HG02571 (cell line): ENCODE measurements around the gene CPTP.

ENCODE experiments used
- ATAC-seq: cut with Tn5 transposase; IDR thresholded peaks from one replicate; pipeline ENCODE4 v1.9.1; 2021; ENCODE audit warnings: mild to moderate bottlenecking, moderate library complexity; ENCODE audit not compliant: unreplicated experiment

The CPTP gene

GRCh38 chr1:1332774-1333480 lies 8.3 kb downstream of the CPTP start:
- ATAC-seq: no peak

GRCh38 chr1:1333551-1334241 lies 9.1 kb downstream of the CPTP start:
- ATAC-seq: no peak

- no peak for ATAC-seq
Measured at GRCh38 chr1:1334835-1335234, 10.2 kb downstream of the CPTP start.

- no peak for ATAC-seq
Measured at GRCh38 chr1:1335283-1335682, 10.7 kb downstream of the CPTP start.

- no peak for ATAC-seq
Measured at GRCh38 chr1:1335792-1336248, 11.2 kb downstream of the CPTP start.

GRCh38 chr1:1336446-1336845 lies 11.8 kb downstream of the CPTP start:
- ATAC-seq: no peak

- no peak for ATAC-seq
Measured at GRCh38 chr1:1336931-1337792, 12.6 kb downstream of the CPTP start.

- no peak for ATAC-seq
Measured at GRCh38 chr1:1337793-1338147, 13.2 kb downstream of the CPTP start.

GRCh38 chr1:1338278-1338677 lies 13.7 kb downstream of the CPTP start:
- ATAC-seq: no peak

GRCh38 chr1:1340185-1340584 lies 15.6 kb downstream of the CPTP start:
- ATAC-seq: no peak

- ATAC-seq: no peak
Measured at GRCh38 chr1:1340791-1341548, 16.4 kb downstream of the CPTP start.

- no peak for ATAC-seq
Measured at GRCh38 chr1:1341549-1342021, 17.0 kb downstream of the CPTP start.

GRCh38 chr1:1342061-1342562 lies 17.5 kb downstream of the CPTP start:
- ATAC-seq: no peak

- no peak for ATAC-seq
Measured at GRCh38 chr1:1342584-1343115, 18.0 kb downstream of the CPTP start.

GRCh38 chr1:1343811-1344421 lies 19.3 kb downstream of the CPTP start:
- ATAC-seq: no peak

GRCh38 chr1:1344655-1345361 lies 20.2 kb downstream of the CPTP start:
- ATAC-seq: no peak

GRCh38 chr1:1345384-1345783 lies 20.8 kb downstream of the CPTP start:
- no peak for ATAC-seq

GRCh38 chr1:1345860-1346500 lies 21.4 kb downstream of the CPTP start:
- ATAC-seq: no peak

- no peak for ATAC-seq
Measured at GRCh38 chr1:1346501-1346890, 21.9 kb downstream of the CPTP start.
